ENCODE measurements around the gene SDK1.

The SDK1 gene

DNA sequence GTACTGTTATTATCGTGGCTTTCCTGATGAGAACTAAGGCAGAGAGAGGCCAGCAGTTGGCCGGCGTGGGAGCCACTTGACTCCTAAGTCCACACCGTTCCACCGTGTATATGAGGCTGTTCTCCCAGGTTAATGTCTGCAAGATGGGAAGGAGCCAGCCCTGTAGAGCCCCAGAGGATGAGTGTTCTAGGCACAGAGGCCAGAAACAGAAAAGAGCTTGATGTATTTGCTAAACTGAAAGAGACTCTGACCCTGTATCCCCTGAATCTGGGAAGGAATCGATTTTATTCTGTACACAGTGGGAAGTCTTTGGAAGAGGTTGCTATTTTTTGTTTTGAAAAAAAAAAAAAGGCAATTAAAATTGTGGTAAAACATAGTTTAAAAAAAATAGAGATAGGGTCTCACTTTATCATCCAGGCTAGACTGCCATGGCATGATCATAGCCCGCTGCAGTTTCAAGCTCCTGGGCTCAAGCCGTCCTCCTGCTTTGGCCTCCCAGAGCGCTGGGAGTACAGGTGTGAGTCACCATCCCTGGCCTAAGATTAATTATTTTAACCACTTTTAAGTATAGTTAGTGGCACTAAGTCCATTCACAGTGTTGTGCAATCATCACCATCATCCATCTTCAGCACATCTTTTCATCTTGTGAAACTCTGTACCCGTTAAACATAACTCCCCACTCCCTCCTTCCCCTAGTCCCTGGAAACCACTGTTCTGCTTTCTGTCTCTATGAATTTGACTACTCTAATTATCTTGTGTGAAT lies 348.8 kb downstream of the SDK1 start:
- TF ChIP-seq ZNF132 (tag by site-specific recombination; IDR thresholded peaks at IDR 0.05; ENCODE audit: borderline replicate concordance) (no peak), ZNF747 (tag by site-specific recombination; IDR thresholded peaks at IDR 0.05) (no peak), ZNF335 (tag by site-specific recombination; conservative IDR thresholded peaks at IDR 0.05) (no peak), ZIC2 (tag by site-specific recombination; IDR thresholded peaks at IDR 0.05) (no peak), ZNF146 (tag by site-specific recombination; IDR thresholded peaks at IDR 0.05) (no peak), YY1 (tag by site-specific recombination; IDR thresholded peaks at IDR 0.05) (no peak), ZSCAN23 (tag by site-specific recombination; IDR thresholded peaks at IDR 0.05) (no peak), ZNF677 (tag by site-specific recombination; IDR thresholded peaks at IDR 0.05) (no peak), ZNF311 (tag by site-specific recombination; IDR thresholded peaks at IDR 0.05; ENCODE audit: borderline replicate concordance) (no peak)
- TF ChIP-seq, protein P1, sequence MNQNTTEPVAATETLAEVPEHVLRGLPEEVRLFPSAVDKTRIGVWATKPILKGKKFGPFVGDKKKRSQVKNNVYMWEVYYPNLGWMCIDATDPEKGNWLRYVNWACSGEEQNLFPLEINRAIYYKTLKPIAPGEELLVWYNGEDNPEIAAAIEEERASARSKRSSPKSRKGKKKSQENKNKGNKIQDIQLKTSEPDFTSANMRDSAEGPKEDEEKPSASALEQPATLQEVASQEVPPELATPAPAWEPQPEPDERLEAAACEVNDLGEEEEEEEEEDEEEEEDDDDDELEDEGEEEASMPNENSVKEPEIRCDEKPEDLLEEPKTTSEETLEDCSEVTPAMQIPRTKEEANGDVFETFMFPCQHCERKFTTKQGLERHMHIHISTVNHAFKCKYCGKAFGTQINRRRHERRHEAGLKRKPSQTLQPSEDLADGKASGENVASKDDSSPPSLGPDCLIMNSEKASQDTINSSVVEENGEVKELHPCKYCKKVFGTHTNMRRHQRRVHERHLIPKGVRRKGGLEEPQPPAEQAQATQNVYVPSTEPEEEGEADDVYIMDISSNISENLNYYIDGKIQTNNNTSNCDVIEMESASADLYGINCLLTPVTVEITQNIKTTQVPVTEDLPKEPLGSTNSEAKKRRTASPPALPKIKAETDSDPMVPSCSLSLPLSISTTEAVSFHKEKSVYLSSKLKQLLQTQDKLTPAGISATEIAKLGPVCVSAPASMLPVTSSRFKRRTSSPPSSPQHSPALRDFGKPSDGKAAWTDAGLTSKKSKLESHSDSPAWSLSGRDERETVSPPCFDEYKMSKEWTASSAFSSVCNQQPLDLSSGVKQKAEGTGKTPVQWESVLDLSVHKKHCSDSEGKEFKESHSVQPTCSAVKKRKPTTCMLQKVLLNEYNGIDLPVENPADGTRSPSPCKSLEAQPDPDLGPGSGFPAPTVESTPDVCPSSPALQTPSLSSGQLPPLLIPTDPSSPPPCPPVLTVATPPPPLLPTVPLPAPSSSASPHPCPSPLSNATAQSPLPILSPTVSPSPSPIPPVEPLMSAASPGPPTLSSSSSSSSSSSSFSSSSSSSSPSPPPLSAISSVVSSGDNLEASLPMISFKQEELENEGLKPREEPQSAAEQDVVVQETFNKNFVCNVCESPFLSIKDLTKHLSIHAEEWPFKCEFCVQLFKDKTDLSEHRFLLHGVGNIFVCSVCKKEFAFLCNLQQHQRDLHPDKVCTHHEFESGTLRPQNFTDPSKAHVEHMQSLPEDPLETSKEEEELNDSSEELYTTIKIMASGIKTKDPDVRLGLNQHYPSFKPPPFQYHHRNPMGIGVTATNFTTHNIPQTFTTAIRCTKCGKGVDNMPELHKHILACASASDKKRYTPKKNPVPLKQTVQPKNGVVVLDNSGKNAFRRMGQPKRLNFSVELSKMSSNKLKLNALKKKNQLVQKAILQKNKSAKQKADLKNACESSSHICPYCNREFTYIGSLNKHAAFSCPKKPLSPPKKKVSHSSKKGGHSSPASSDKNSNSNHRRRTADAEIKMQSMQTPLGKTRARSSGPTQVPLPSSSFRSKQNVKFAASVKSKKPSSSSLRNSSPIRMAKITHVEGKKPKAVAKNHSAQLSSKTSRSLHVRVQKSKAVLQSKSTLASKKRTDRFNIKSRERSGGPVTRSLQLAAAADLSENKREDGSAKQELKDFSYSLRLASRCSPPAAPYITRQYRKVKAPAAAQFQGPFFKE (tag by site-specific recombination; IDR thresholded peaks at IDR 0.05; ENCODE audit: borderline replicate concordance) = no peak
- TF ChIP-seq, protein P2, sequence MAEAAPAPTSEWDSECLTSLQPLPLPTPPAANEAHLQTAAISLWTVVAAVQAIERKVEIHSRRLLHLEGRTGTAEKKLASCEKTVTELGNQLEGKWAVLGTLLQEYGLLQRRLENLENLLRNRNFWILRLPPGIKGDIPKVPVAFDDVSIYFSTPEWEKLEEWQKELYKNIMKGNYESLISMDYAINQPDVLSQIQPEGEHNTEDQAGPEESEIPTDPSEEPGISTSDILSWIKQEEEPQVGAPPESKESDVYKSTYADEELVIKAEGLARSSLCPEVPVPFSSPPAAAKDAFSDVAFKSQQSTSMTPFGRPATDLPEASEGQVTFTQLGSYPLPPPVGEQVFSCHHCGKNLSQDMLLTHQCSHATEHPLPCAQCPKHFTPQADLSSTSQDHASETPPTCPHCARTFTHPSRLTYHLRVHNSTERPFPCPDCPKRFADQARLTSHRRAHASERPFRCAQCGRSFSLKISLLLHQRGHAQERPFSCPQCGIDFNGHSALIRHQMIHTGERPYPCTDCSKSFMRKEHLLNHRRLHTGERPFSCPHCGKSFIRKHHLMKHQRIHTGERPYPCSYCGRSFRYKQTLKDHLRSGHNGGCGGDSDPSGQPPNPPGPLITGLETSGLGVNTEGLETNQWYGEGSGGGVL (tag by site-specific recombination; IDR thresholded peaks at IDR 0.05) = no peak
- TF ChIP-seq, protein P3, sequence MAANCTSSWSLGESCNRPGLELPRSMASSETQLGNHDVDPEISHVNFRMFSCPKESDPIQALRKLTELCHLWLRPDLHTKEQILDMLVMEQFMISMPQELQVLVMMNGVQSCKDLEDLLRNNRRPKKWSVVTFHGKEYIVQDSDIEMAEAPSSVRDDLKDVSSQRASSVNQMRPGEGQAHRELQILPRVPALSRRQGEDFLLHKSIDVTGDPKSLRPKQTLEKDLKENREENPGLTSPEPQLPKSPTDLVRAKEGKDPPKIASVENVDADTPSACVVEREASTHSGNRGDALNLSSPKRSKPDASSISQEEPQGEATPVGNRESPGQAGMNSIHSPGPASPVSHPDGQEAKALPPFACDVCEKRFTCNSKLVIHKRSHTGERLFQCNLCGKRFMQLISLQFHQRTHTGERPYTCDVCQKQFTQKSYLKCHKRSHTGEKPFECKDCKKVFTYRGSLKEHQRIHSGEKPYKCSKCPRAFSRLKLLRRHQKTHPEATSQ (tag by site-specific recombination; IDR thresholded peaks at IDR 0.05) = no peak
- TF ChIP-seq, protein P4, sequence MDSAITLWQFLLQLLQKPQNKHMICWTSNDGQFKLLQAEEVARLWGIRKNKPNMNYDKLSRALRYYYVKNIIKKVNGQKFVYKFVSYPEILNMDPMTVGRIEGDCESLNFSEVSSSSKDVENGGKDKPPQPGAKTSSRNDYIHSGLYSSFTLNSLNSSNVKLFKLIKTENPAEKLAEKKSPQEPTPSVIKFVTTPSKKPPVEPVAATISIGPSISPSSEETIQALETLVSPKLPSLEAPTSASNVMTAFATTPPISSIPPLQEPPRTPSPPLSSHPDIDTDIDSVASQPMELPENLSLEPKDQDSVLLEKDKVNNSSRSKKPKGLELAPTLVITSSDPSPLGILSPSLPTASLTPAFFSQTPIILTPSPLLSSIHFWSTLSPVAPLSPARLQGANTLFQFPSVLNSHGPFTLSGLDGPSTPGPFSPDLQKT (IDR thresholded peaks at IDR 0.05; ENCODE audit: borderline replicate concordance, low read depth, low read length) = no peak
- TF ChIP-seq, protein P5, sequence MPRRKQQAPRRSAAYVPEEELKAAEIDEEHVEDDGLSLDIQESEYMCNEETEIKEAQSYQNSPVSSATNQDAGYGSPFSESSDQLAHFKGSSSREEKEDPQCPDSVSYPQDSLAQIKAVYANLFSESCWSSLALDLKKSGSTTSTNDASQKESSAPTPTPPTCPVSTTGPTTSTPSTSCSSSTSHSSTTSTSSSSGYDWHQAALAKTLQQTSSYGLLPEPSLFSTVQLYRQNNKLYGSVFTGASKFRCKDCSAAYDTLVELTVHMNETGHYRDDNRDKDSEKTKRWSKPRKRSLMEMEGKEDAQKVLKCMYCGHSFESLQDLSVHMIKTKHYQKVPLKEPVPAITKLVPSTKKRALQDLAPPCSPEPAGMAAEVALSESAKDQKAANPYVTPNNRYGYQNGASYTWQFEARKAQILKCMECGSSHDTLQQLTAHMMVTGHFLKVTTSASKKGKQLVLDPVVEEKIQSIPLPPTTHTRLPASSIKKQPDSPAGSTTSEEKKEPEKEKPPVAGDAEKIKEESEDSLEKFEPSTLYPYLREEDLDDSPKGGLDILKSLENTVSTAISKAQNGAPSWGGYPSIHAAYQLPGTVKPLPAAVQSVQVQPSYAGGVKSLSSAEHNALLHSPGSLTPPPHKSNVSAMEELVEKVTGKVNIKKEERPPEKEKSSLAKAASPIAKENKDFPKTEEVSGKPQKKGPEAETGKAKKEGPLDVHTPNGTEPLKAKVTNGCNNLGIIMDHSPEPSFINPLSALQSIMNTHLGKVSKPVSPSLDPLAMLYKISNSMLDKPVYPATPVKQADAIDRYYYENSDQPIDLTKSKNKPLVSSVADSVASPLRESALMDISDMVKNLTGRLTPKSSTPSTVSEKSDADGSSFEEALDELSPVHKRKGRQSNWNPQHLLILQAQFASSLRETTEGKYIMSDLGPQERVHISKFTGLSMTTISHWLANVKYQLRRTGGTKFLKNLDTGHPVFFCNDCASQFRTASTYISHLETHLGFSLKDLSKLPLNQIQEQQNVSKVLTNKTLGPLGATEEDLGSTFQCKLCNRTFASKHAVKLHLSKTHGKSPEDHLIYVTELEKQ (tag by site-specific recombination; IDR thresholded peaks at IDR 0.05; ENCODE audit: borderline replicate concordance) = no peak
- H3K4me3 ChIP-seq (ENCODE audit: low read depth, low read length) = no peak overlapping the region
- H3K4me1 ChIP-seq (ENCODE audit: control insufficient read depth, insufficient read depth, low read length) = no peaks in the 10 kb centered on the region
- POLR2A ChIA-PET = no interaction called here
- no peaks in the 10 kb centered on the region for H3K9me3 ChIP-seq (ENCODE audit: control insufficient read depth, insufficient read depth, low read depth, low read length)
- H3K27ac ChIP-seq (ENCODE audit: extremely low read depth, low read depth, low read length) = no peak overlapping the region
- H3K36me3 ChIP-seq (ENCODE audit: control insufficient read depth in 2 of 2, insufficient read depth in 1 of 2, low read length in 2 of 2) = no peaks in the 10 kb centered on the region; a peak in 1 of 3 replicates
- CTCF ChIA-PET = interaction anchor here (0.6 kb wide), 1 partner anchor 244 kb away, joined by 3 read pairs; no protein-coding TSS in a partner anchor

All from HEK293 (cell line).